Ectodermal cell (in vitro differentiated cells): Measurements from ENCODE around the gene ARMH4.

Experiments
- H3K27ac ChIP-seq: 2 replicates; pipeline ENCODE4 v1.7.0; 2013; ENCODE audit warnings: mild to moderate bottlenecking, low read depth, low read length; ENCODE audit not compliant: insufficient read depth, poor library complexity, severe bottlenecking
- H3K27me3 ChIP-seq: 2 replicates; pipeline ENCODE4 v1.7.0; 2013; ENCODE audit warnings: mild to moderate bottlenecking, low read length; ENCODE audit not compliant: insufficient read depth, control insufficient read depth, poor library complexity, severe bottlenecking
- H3K36me3 ChIP-seq: one replicate; pipeline ENCODE4 v1.7.0; 2013; ENCODE audit warnings: low read length; ENCODE audit not compliant: control insufficient read depth, insufficient read depth
- H3K4me1 ChIP-seq: one replicate; pipeline ENCODE4 v1.7.0; 2013; ENCODE audit warnings: low read length; ENCODE audit not compliant: control insufficient read depth, insufficient read depth
- H3K4me3 ChIP-seq: 2 replicates; pipeline ENCODE4 v1.7.0; 2013; ENCODE audit warnings: low read depth, low read length, control low read depth; ENCODE audit not compliant: insufficient read depth
- H3K9me3 ChIP-seq: 2 replicates; pipeline ENCODE4 v1.7.0; 2013; ENCODE audit warnings: mild to moderate bottlenecking, low read length, moderate library complexity; ENCODE audit not compliant: control insufficient read depth
- WGBS, 2 experiments: methylation state at CpG; one replicate each; pipeline ENCODE4 v1.1.7; 2013; ENCODE audit warnings: missing lambda C conversion rate in 2 of 2; 5-methylcytosine and 5-hydroxymethylcytosine counted together

ARMH4 gene

DNA sequence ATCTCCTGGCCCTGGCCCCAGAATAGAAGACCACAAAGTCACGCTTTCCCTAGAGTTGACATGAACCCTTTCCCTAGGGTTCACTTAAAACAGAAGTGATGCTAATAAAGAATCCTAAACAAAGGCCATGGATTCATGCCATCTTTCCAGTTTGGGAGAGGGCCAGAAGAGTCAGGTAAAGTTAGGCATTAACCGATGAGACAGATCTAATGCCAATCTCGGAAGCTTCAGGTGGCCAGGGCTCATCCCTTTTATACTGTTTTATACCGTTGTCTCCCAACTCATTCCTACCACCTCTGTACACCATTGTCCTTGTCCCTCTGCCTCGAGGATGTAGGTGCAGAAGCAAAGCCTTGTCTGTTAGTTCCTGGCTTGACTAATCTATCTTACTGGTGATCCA is 25.1 kb upstream of the ARMH4 start:
- no peaks in the 10 kb centered on the region for H3K9me3 ChIP-seq
- no peak overlapping the region for H3K27ac ChIP-seq
- no peaks in the 10 kb centered on the region for H3K27me3 ChIP-seq
- WGBS, 2 experiments: 92 to 93% methylated on average over 5 of the region's 5 CpGs
- no peaks in the 10 kb centered on the region for H3K4me1 ChIP-seq
- no peaks in the 10 kb centered on the region for H3K36me3 ChIP-seq
- no peak overlapping the region for H3K4me3 ChIP-seq

DNA sequence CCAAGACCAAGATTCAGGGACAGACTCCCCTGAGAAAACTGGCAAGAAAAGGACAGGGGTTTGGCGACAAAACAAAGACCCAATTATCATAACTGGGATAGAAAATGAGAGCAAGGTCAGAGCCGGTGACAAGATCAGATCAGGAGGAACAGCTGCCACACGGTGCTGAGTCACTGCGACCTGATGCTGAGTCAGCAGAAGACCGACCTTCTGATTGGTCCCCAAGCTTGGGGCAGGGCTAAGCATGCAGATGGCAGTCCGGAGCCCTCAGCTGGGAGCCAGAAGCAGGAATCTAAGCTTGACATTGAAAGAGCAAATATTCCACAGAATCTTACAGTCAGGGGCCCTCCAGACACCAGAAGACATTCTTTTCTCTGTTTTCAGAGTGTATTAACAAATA is 19.1 kb upstream of the ARMH4 start:
- Histone ChIP-seq H3K4me3 (no peak overlapping the region), H3K27me3 (no peaks in the 10 kb centered on the region), H3K4me1 (no peaks in the 10 kb centered on the region), H3K27ac (no peak overlapping the region), H3K9me3 (no peaks in the 10 kb centered on the region), H3K36me3 (no peaks in the 10 kb centered on the region)
- WGBS, 2 experiments: 26 to 31% methylated on average over 6 of the region's 6 CpGs

DNA sequence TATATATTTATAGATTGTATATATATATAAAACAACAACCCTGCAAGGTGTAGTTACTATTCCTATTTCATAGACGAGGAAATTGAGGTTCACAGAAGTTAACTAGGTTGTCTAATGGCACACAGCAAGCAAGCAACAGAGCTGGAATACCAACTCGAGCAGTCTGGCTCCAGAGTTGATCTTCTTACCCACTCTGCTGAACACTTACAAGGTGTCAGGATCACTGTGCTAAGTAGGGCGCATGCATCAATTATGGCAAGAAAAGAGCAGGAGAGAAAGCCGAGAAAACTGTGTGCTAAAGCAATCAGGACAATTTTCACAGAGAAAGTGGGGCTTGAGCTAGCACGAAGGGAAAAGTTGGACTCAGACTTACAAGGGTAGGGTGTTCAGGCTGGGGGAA is 15.9 kb upstream of the ARMH4 start:
- 89 to 96% methylated on average over 5 of the region's 5 CpGs for WGBS, 2 experiments
- H3K9me3 ChIP-seq: no peaks in the 10 kb centered on the region
- no peak overlapping the region for H3K4me3 ChIP-seq
- H3K36me3 ChIP-seq: no peaks in the 10 kb centered on the region
- H3K4me1 ChIP-seq: no peaks in the 10 kb centered on the region
- H3K27ac ChIP-seq: no peak overlapping the region
- no peaks in the 10 kb centered on the region for H3K27me3 ChIP-seq

DNA sequence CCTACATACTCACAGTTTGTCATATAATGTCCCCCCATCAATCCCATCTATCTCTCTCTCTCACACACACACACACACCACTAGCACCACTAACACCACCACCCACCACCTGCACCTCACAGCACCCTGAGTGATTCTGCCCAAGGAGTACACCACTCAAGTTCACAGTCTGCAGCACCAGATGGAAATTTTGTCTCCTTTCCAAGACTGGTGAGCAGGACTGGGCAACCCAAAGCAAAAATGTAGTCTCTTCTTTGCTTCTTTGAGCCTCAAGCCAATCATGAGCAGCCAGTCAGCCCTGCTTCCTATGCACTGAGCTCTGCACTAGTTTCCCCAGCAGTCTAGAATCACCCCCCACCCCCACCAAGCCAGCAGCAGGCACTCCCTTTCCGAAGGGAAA is 15.0 kb upstream of the ARMH4 start:
- H3K27me3 ChIP-seq: no peaks in the 10 kb centered on the region
- WGBS, 2 experiments: 32 to 56% methylated on average over 1 of the region's 1 CpG
- no peaks in the 10 kb centered on the region for H3K9me3 ChIP-seq
- H3K27ac ChIP-seq: no peak overlapping the region
- no peak overlapping the region for H3K4me3 ChIP-seq
- H3K36me3 ChIP-seq: no peaks in the 10 kb centered on the region
- H3K4me1 ChIP-seq: no peaks in the 10 kb centered on the region

DNA sequence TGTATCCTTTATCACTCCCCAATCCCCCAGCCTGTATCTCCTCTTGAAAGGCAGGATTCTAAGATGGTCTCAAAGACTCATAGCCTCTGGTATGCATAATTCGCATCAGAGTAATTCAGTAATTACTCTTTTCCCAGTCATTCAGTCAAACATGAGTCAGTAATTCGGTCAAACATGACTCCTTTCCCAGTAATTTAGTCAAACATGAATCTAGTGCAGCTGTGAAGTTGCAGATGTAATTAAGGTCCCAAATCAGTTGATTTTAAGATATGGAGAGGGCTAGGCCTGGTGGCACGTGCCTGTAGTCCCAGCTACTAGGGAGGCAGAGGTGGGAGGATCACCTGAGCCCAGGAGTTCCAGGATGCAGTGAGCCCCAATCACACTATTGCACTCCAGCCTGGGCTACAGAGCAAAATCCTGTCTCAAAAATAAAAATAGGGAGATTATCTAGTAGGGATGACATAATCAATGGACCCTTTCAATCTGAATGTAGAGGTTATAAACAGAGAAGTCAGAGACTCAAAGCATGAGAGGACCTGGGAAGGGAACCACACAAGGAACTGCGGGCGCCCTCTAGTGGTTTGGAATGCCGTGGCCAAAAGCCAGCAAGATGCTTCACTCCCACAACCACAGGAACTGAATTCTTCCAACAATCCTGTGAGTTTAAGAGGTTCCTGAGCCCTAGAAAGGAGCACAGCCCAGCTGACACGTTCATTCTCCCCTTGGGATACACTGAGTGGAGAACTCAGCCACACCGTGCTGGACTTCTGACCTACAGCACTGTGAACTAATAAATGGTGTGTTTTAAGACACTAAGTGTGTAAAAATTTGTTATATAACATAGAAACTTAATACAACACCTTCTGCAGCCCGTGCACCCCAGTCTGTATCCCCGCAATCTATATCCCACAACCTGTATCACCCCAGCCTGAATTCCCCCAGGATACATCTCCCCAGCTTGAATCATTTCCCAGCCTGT is 14.3 kb upstream of the ARMH4 start:
- Histone ChIP-seq H3K9me3 (no peaks in the 10 kb centered on the region), H3K36me3 (no peaks in the 10 kb centered on the region), H3K27ac (no peak overlapping the region), H3K4me1 (no peaks in the 10 kb centered on the region), H3K4me3 (no peak overlapping the region), H3K27me3 (no peaks in the 10 kb centered on the region)
- 47 to 50% methylated on average over 10 of the region's 10 CpGs for WGBS, 2 experiments

DNA sequence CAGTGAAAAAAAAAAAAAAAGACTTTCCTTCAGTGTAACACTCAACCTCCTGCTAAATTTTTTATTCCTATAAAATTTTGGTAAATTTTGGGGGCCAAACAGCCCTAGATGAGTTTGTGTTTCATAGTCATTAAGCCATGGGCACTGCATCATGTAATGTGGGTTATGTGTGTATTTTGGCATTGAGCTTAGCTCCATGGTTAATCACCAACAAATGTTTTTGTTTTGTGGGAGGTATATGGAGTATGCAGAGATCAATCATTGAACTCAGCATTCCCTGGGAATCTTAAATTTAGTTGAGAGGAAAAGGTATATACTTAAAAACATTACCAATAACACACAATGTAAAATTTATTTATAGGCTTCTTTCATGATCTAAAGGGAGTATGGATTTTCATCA is 8.5 kb upstream of the ARMH4 start:
- H3K4me1 ChIP-seq: no peaks in the 10 kb centered on the region
- H3K4me3 ChIP-seq: no peak overlapping the region
- no peak overlapping the region for H3K27ac ChIP-seq
- no peaks in the 10 kb centered on the region for H3K9me3 ChIP-seq
- H3K27me3 ChIP-seq: no peaks in the 10 kb centered on the region
- no peaks in the 10 kb centered on the region for H3K36me3 ChIP-seq

DNA sequence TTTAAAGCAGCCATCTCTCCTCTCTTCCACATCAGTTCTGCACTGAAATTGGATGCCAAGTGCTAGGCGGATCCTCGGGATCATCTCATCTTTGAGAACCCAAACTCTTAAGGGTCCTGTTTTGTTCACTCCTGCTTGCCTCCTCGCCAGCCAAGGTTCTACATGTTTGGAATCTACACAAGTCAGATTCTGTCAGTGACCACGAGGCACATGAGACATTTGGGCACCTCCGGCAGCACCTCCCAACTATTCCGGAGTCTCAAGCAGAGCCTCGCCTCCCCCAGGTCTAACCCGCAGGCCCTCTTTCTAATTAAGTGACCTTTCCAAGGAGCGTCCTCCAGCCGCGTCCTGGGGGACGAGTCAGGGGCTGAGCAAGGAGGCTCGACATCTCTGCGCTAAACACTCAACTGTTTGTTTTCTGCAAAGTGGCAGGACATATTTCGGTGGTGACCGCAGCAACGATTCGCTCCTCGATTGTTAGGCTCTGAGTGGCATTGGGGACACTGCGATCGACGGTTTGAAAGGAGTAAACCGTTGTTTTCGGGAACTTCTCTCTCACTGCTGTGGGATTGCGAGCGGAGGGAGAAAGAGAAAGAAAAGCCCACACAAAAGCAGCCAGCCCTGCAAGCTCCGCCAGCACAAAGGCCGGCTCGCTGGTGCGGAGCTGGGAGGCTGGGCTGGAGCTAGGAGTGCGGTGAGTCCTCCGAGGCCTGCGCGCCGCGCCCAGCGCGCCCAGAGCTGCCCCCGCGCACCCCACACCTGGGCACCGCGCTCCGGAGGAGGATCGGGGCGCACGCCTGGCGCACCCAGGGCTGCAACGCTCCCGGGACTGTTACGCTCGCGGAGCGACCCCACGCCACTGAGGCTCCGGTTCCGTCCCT is 640 bp downstream of the ARMH4 start:
- no peak overlapping the region for H3K27ac ChIP-seq
- H3K36me3 ChIP-seq: no peaks in the 10 kb centered on the region
- peaks cover 6% of the 10 kb centered on the region for H3K4me1 ChIP-seq
- peak overlapping the region; percentile 76 for H3K4me3 ChIP-seq
- H3K27me3 ChIP-seq: peaks cover 39% of the 10 kb centered on the region
- no peaks in the 10 kb centered on the region for H3K9me3 ChIP-seq
- WGBS, 2 experiments: 1% methylated on average over 56 of the region's 56 CpGs

DNA sequence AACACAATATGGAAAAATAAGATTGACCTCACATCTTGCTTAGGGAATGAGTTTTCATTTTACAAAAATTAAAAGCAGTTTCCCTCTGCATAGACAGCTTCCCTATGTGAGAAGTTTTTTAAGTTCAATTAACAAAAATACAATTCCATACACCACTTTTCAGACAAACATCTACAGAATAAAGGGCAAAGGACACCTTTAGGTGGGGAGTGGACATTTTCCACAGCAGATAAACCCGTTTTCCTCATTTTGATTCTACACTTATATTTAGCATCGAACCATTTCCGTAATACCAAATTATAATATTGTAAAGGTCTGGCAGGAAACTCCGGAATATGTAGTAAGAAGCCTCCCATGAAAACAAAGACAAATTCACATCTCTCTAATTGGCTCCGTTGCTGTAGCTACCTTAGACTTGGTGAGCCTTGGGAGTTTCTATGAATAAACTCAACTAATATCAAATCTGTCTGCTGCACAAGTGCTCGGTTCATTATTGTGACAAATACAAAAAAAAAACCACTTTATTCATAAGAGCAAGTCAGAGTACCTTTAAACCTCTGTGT is 1.7 kb downstream of the ARMH4 start:
- Histone ChIP-seq H3K9me3 (no peaks in the 10 kb centered on the region), H3K36me3 (no peaks in the 10 kb centered on the region), H3K4me3 (peak overlapping the region; percentile 76), H3K4me1 (peaks cover 6% of the 10 kb centered on the region), H3K27ac (no peak overlapping the region), H3K27me3 (peaks cover 39% of the 10 kb centered on the region)
- 85 to 96% methylated on average over 3 to 6 of the region's 6 CpGs for WGBS, 2 experiments

DNA sequence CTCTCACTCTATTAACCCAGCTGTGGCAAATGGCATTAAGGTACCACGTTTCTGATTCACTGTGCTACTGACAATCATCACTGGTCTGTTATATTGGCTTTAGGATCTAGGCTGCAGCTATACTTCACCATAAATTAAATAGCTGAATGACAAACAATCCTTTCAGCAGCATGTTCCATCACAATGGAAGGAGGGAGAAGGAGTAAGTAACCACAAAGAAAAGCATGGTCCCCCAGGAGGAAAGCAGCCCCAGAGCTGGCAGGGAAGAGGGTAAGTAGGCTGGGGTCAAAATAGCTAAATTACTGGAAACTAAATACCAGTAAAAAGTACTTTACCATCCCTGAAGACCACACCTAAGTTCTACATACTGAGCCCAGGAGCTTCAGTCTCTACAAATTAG is 2.8 kb downstream of the ARMH4 start:
- H3K36me3 ChIP-seq: no peaks in the 10 kb centered on the region
- H3K4me1 ChIP-seq: peaks cover 6% of the 10 kb centered on the region
- H3K4me3 ChIP-seq: no peak overlapping the region
- H3K27me3 ChIP-seq: peaks cover 39% of the 10 kb centered on the region
- no peak overlapping the region for H3K27ac ChIP-seq
- no peaks in the 10 kb centered on the region for H3K9me3 ChIP-seq
- 22 to 25% methylated on average over 1 of the region's 1 CpG for WGBS, 2 experiments

DNA sequence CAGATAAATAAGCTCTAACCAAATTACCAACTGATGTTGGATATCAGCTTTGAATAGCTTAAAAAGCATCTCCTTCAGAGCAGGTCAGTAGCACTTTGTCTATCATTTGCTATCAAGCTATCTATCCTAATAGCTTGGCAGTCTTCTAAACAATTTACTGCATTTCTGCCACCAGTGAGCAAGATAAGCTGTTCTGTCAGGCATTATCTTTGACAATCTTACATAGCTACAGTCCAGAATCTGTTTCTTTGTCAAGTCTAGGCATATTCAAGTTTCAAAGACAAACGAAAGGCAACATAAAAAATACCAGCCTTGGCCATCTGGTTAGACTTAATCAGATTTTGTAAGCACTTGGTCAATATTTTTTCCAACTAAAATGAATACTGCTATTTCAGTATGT is 5.6 kb downstream of the ARMH4 start:
- peaks cover 20% of the 10 kb centered on the region for H3K27me3 ChIP-seq
- H3K9me3 ChIP-seq: no peaks in the 10 kb centered on the region
- H3K27ac ChIP-seq: no peak overlapping the region
- H3K36me3 ChIP-seq: no peaks in the 10 kb centered on the region
- peaks cover 6% of the 10 kb centered on the region for H3K4me1 ChIP-seq
- H3K4me3 ChIP-seq: no peak overlapping the region
- 88 to 94% methylated on average over 1 of the region's 1 CpG for WGBS, 2 experiments
